ENCODE data around the gene PCDHGA1.

The PCDHGA1 gene

GRCh38 chr5:141493500-141494422, 163.4 kb downstream of the PCDHGA1 start:
- no peak for DNase-seq

GRCh38 chr5:141494761-141495452, 164.6 kb downstream of the PCDHGA1 start:
- DNase-seq: no peak

- no peak for DNase-seq
These were observed 165.1 kb downstream of the PCDHGA1 start for GRCh38 chr5:141495453-141495811.

GRCh38 chr5:141496038-141496437, 165.7 kb downstream of the PCDHGA1 start:
- no peak for DNase-seq

- DNase-seq: no peak
These were observed 171.4 kb downstream of the PCDHGA1 start for GRCh38 chr5:141501761-141502160.

- no peak for DNase-seq
These were observed 173.4 kb downstream of the PCDHGA1 start for GRCh38 chr5:141503681-141504080.

GRCh38 chr5:141504216-141504615, 173.9 kb downstream of the PCDHGA1 start:
- DNase-seq: no peak

GRCh38 chr5:141506381-141507155, 176.3 kb downstream of the PCDHGA1 start:
- no peak for DNase-seq

GRCh38 chr5:141507387-141508091, 177.2 kb downstream of the PCDHGA1 start:
- DNase-seq: peak; percentile 41

GRCh38 chr5:141508440-141508797, 178.1 kb downstream of the PCDHGA1 start:
- peak; percentile 63 for DNase-seq

GRCh38 chr5:141508798-141509611, 178.7 kb downstream of the PCDHGA1 start:
- peak; percentile 97 for DNase-seq

GRCh38 chr5:141510160-141510559, 179.8 kb downstream of the PCDHGA1 start:
- DNase-seq: no peak

GRCh38 chr5:141510850-141511601, 180.7 kb downstream of the PCDHGA1 start:
- DNase-seq: no peak

- no peak for DNase-seq
These were observed 181.5 kb downstream of the PCDHGA1 start for GRCh38 chr5:141511771-141512325.

- peak; percentile 23 for DNase-seq
These were observed 182.1 kb downstream of the PCDHGA1 start for GRCh38 chr5:141512390-141512910.

GRCh38 chr5:141512911-141513626, 182.8 kb downstream of the PCDHGA1 start:
- peak; percentile 30 for DNase-seq

GRCh38 chr5:141513627-141514329, 183.5 kb downstream of the PCDHGA1 start:
- DNase-seq: peak; percentile 93

- peak; percentile 40 for DNase-seq
These were observed 184.2 kb downstream of the PCDHGA1 start for GRCh38 chr5:141514330-141515133.
